Measurements from ENCODE around the gene RPL18. TPM values are rescaled to one million over a fixed set of nuclear protein-coding genes. Genes with fewer than 3 reads are reported as not detected.
A peak's percentile ranks its signal among the peaks of the same experiment; 100 is the strongest.

Gene RPL18
- total and polyA plus RNA-seq, 9 of the 15 experiments (the other 6 are each of a cell fraction or from before 2014, with no cell fraction given) = 312 to 2,635 (median 1,653) TPM

DNA sequence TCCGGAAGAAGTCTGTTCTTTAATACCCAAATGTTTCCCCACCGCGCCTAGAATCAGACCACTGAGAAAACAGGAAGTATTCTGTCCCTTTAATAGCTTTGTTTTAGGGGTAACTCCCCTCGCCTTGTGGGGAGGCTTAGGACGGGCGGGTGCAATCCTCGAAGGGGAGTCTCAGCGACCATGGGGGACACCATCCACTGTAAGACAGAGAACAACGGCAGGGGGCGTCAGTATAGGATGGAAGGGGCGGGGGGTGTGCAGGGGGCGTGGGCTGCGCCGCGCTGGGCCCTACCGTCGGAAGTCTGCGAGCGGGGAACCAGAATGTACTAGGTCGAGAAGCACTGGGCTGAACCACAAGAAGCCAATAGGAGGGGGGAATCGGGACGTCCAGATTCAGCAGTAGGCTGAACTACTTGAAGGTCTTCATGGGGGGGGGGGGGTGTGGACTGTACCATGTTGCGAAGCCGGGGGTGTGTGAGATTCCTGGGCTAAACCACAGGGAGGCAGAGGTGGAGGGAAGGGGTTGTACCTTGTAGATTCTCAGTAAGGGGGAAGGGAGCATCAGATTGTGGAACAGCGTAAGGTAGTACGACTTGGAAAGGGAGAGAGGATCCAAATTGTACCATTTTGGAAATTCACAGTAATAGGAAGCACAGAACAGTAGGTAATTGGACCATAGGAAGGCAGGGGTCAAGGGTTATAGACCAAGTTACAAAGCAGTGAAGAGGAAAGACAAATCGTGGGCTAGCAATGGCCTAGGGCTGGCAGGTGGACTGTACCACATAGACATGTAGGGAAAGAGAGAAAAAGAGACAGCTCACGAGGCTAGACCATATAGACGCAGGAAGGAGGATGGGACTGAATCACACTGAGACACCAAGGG, 19.2 kb upstream of the RPL18 start (continued):
- no peak; the same call in 1 of the 2 replicates for TF ChIP-seq CREB1 (IDR thresholded peaks at IDR 0.05)
- TF ChIP-seq CREB1 (CRISPR knock-in tag; IDR thresholded peaks at IDR 0.05) = no peak
- TF ChIP-seq, protein P1, sequence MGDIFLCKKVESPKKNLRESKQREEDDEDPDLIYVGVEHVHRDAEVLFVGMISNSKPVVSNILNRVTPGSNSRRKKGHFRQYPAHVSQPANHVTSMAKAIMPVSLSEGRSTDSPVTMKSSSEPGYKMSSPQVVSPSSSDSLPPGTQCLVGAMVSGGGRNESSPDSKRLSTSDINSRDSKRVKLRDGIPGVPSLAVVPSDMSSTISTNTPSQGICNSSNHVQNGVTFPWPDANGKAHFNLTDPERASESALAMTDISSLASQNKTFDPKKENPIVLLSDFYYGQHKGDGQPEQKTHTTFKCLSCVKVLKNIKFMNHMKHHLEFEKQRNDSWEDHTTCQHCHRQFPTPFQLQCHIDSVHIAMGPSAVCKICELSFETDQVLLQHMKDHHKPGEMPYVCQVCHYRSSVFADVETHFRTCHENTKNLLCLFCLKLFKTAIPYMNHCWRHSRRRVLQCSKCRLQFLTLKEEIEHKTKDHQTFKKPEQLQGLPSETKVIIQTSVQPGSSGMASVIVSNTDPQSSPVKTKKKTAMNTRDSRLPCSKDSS (IDR thresholded peaks at IDR 0.05; ENCODE audit: low read depth, partially characterized antibody) = no peak
- TF ChIP-seq ZZZ3 (IDR thresholded peaks at IDR 0.05) = no peak
- TF ChIP-seq, protein P2, sequence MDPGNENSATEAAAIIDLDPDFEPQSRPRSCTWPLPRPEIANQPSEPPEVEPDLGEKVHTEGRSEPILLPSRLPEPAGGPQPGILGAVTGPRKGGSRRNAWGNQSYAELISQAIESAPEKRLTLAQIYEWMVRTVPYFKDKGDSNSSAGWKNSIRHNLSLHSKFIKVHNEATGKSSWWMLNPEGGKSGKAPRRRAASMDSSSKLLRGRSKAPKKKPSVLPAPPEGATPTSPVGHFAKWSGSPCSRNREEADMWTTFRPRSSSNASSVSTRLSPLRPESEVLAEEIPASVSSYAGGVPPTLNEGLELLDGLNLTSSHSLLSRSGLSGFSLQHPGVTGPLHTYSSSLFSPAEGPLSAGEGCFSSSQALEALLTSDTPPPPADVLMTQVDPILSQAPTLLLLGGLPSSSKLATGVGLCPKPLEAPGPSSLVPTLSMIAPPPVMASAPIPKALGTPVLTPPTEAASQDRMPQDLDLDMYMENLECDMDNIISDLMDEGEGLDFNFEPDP (CRISPR knock-in tag; IDR thresholded peaks at IDR 0.05) = no peak
- TF ChIP-seq, protein P3, sequence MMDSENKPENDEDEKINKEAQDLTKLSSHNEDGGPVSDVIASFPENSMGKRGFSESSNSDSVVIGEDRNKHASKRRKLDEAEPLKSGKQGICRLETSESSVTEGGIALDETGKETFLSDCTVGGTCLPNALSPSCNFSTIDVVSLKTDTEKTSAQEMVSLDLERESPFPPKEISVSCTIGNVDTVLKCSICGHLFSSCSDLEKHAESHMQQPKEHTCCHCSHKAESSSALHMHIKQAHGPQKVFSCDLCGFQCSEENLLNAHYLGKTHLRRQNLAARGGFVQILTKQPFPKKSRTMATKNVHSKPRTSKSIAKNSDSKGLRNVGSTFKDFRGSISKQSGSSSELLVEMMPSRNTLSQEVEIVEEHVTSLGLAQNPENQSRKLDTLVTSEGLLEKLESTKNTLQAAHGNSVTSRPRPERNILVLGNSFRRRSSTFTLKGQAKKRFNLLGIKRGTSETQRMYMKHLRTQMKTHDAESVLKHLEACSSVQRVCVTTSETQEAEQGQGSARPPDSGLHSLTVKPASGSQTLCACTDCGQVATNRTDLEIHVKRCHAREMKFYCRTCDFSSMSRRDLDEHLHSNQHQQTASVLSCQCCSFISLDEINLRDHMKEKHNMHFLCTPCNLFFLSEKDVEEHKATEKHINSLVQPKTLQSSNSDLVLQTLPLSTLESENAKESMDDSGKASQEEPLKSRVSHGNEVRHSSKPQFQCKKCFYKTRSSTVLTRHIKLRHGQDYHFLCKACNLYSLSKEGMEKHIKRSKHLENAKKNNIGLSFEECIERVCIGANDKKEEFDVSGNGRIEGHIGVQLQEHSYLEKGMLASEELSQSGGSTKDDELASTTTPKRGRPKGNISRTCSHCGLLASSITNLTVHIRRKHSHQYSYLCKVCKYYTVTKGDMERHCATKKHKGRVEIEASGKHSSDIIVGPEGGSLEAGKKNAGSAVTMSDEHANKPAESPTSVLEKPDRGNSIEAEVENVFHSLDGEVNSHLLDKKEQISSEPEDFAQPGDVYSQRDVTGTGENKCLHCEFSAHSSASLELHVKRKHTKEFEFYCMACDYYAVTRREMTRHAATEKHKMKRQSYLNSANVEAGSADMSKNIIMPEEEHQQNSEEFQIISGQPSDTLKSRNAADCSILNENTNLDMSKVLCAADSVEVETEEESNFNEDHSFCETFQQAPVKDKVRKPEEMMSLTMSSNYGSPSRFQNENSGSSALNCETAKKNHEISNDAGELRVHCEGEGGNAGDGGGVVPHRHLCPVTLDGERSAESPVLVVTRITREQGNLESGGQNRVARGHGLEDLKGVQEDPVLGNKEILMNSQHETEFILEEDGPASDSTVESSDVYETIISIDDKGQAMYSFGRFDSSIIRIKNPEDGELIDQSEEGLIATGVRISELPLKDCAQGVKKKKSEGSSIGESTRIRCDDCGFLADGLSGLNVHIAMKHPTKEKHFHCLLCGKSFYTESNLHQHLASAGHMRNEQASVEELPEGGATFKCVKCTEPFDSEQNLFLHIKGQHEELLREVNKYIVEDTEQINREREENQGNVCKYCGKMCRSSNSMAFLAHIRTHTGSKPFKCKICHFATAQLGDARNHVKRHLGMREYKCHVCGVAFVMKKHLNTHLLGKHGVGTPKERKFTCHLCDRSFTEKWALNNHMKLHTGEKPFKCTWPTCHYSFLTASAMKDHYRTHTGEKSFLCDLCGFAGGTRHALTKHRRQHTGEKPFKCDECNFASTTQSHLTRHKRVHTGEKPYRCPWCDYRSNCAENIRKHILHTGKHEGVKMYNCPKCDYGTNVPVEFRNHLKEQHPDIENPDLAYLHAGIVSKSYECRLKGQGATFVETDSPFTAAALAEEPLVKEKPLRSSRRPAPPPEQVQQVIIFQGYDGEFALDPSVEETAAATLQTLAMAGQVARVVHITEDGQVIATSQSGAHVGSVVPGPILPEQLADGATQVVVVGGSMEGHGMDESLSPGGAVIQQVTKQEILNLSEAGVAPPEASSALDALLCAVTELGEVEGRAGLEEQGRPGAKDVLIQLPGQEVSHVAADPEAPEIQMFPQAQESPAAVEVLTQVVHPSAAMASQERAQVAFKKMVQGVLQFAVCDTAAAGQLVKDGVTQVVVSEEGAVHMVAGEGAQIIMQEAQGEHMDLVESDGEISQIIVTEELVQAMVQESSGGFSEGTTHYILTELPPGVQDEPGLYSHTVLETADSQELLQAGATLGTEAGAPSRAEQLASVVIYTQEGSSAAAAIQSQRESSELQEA (IDR thresholded peaks at IDR 0.05; ENCODE audit: low read depth) = 0 out of 2 replicates have a peak, but pooled peaks have one; percentile 16
- no peak for TF ChIP-seq ZNF174 (CRISPR knock-in tag; IDR thresholded peaks at IDR 0.05)
- no peak for TF ChIP-seq TAF1 (IDR thresholded peaks at IDR 0.05; ENCODE audit: control insufficient read depth, extremely low read depth, insufficient read depth, low read length, severe bottlenecking)
- no peak for TF ChIP-seq JUNB (CRISPR knock-in tag; conservative IDR thresholded peaks at IDR 0.05)
- no peak for TF ChIP-seq PPARD (CRISPR knock-in tag; IDR thresholded peaks at IDR 0.05)
- TF ChIP-seq, protein P4, sequence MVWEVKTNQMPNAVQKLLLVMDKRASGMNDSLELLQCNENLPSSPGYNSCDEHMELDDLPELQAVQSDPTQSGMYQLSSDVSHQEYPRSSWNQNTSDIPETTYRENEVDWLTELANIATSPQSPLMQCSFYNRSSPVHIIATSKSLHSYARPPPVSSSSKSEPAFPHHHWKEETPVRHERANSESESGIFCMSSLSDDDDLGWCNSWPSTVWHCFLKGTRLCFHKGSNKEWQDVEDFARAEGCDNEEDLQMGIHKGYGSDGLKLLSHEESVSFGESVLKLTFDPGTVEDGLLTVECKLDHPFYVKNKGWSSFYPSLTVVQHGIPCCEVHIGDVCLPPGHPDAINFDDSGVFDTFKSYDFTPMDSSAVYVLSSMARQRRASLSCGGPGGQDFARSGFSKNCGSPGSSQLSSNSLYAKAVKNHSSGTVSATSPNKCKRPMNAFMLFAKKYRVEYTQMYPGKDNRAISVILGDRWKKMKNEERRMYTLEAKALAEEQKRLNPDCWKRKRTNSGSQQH (CRISPR knock-in tag; IDR thresholded peaks at IDR 0.05) = no peak
- no peak for TF ChIP-seq BACH1 (tag; IDR thresholded peaks at IDR 0.05)
- TF ChIP-seq MTA2 (IDR thresholded peaks at IDR 0.05; ENCODE audit: low read depth) = no peak

Data from K562 (cell line).